HL-60/S4 (cell line): ENCODE results near the gene ARF4.
"Not testable (repeated sequence)": the region's sequence is repeated elsewhere in the genome, so short reads cannot be mapped to it uniquely, and the experiment has no call there.

ENCODE experiments used
- in situ Hi-C: fragments of 300-500 bp; cut with MboI; formaldehyde crosslinking; loops from 2 replicates; pipeline ENCODE4 v1.14.3; 2022; ENCODE audit warnings: low sequenced_read_pairs

ARF4 gene

DNA sequence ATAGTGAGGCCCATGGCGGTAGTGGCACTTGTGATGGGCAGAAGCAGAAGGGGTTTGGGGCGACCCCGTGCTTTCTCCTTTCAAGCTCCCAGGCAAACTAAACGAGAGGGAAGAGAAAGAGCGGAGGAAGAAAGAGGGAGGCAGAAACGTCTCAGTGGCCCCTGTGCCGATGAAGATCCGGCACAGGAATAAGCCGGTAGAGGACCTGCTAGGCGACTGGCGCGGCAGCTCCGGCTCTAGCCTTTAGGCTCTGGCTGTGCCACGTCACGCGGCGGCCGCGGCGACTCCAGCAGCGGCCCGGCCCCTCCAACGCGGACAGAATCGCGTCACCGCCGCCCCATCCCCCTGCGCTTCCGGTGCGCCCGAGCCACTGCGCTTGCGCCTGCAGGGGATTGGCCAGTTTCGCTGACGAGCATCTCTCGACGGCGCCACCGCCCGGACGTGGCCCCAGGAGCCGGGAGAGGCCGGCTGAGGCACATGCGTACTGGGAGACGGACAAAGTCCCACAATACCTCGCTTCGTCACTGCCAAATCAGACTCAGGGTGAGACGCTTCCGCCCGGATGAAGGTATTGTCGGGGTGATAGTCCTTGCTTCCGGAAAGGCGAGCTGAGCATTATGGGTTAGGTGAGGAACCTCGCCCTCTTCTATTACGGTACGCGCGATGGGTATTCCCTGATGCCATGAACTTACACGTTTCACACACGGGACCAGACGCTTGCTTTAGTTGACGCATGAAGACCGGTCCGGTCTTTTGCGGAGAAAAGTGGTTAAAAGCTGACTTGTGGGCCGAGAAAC lies at the start of gene ARF4:
Gene ARF4, minus strand, starts transcription at position 218 of the 797 bp plus-strand sequence. Its CDS starts 204 bp downstream, at position 14.
- in situ Hi-C loops = no loop called here

DNA sequence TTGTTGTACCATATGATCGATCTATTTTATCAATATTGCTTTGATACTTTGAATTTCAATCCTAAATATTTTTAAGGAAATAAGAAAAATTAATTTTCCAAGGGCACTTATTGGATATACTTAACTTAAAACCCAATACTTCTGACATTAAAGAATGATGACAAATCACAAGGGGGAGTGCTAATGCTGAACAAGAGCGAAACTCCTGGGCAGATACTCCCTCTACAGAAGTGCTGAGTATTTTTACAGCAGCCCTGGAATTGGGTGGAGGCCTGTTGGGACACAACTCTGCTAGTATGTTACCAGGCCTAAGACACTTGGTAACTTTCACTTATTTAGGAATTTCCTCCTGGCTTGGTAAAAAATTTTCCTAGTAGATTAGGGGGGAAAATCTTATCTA lies 49.6 kb upstream of the ARF4 start:
- in situ Hi-C loops = no loop called here

DNA sequence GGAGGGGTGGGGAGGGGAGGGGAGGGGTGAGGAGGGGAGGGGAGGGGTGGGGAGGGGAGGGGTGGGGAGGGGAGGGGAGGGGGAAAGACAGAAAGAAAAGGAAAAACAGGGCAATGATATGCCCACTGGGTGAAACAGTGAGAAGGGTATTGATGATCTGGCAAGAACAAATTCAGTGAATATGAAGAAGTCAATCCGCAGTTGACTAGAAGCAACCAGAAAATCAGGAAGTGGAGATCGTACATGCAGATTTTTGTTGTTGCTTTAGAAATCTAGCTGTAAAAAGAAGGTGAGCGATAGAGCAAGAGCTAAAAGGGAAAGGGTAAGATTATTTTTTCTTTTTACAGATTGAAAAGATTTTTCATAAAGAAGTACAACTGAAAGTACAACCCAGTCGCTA lies 47.6 kb upstream of the ARF4 start:
- in situ Hi-C loops = no loop called here

DNA sequence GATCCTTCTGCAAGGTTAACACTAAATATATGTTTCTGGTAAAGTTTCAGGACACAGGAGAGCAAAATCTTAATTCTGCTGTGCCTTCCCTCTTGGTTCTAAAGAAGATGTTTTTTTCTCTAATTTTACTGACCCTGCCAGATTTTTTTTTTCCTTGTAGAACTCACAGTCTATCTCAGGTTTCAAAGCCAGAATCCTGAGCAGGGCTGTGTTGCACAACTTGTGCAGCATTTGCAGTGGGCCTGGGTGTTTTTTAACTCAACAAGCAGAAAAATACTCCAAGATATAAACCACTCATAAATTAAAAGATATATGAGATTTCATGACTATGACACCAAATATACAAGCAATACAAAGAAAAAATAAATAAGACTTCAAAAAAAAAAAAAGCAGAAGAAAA lies 40.2 kb upstream of the ARF4 start:
- in situ Hi-C loops = no loop called here

DNA sequence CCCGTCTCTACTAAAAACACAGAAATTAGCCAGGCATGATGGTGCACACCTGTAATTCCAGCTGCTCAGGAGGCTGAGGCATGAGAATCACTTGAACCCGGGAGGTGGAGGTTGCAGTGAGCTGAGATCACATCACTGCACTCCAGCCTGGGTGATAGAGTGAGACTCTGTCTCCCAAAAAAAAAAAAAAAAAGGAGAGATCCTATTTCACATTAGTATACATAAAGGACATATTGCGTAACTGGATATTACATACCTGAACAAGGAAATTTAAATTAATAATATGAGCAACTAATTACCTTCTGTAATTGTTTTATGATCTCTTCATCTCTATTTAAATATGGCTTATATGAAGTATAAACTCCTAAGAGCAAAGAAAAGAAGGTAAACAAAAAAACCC lies 37.1 kb upstream of the ARF4 start:
- in situ Hi-C loops = not testable (repeated sequence)

DNA sequence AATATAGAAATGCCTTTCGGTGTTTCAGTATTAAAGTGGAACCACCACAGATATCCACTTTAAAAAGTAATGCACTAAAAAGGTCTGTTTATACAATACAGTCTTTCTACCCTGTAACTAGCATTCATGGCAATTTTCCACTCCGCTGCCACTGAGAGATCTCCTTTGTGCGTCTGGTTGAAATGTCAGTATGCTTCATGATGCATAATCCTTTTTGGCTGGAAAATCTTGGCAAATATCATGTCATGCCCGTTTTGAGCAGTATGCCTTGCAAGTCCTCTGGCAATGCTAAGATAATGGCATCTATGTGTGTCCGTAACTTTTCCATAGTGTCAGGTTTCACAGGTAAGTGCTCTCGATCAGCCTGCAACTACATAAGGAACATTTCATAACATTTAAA lies 30.8 kb upstream of the ARF4 start:
- in situ Hi-C loops = no loop called here

DNA sequence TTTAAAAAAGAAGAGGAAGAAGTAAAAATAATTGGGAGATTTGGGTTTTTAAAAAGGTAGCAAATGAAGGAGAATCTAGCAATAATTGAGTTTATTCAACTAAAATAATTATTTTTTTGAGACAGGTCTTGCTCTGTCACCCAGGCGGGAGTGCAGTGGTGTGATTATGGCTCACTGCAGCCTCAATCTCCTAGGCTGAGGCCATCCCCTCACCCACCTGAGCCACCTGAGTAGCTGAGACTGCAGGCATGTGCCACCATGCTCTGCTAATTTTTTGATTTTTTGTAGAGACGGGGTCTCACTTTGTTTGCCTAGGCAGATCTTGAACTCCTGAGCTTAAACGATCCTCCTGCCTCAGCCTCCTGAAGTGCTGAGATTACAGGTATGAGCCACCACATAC lies 27.7 kb upstream of the ARF4 start:
- in situ Hi-C loops = no loop called here

DNA sequence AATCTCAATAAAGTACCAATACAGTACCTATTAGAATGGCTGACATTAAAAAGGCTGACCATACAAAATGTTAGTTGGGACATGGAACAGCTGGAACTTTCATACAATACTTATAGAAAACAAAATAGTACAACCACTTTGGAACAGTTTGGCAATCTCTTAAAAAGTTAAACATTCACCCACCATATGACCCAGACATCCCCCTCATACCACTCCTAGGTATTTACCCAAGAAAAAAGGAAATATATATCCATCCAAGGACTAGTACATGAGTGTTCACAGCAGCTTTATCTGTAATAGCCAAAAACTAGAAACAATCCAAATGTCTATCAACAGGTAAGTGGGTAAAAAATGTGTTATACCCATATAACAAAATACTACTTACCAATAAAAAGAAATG lies 25.2 kb upstream of the ARF4 start:
- in situ Hi-C loops = no loop called here

DNA sequence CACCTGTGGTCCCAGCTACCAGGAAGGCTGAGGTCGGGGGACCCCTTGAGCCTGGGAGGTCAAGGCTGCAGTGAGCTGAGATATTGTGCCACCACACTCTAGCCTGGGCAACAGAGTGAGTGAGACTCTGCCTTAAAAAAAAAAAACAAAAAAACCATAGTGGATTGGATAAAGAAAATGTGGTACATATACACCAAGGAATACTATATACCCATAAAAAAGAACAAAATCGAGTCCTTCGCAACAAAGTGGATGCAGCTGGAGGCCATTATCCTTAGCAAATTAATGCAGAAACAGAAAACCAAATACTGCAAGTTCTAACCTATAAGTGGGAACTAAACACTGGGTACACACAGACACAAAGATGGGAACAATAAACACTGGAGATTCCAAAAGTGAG lies 20.6 kb upstream of the ARF4 start:
- in situ Hi-C loops = no loop called here

DNA sequence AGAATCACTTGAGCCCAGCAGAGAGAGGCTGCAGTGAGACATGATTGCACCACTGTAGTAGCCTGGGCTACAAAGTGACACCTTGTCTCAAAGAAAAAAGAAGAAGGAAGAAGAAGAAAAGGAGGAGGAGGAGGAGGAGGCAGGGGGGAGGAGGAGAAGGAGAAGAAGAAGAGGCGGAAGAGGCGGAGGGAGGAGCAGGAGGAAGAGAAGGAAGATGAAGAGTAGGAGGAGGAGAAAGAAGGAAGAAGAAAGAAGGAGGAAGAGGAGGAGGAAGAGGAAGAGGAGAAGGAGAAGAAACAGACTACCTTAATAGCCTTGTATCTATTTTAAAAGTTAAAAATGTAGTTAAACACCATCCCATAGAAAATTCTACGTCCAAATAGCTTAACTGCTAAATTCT lies 19.1 kb upstream of the ARF4 start:
- in situ Hi-C loops = no loop called here

DNA sequence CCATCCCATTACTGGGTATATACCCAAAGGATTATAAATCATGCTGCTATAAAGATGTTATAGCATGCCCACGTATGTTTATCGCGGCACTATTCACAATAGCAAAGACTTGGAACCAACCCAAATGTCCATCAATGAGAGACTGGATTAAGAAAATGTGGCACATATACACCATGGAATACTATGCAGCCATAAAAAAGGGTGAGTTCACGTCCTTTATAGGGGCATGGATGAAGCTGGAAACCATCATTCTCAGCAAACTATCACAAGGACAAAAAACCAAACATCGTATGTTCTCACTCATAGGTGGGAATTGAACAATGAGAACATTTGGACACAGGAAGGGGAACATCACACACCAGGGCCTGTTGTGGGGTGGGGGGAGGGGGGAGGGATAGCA lies 14.7 kb upstream of the ARF4 start:
- in situ Hi-C loops = not testable (repeated sequence)

DNA sequence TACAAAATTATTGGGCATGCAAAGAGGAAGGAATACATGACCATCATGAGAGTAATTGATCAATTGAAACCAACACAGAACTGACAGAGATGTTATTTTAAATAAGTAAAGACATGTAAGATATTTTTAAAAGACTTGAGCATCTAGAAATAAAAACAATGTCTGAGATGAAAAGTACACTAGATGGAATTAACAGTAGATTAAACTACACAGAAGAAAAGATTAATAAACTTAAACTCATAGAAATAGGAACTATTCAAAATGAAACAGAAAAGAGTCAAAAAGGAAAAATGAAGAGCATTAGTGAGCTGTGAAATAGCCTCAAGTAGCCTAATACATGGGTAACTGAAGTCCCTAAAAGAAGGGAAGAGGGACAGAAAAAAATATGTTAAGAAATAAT lies 8.5 kb upstream of the ARF4 start:
- in situ Hi-C loops = no loop called here

DNA sequence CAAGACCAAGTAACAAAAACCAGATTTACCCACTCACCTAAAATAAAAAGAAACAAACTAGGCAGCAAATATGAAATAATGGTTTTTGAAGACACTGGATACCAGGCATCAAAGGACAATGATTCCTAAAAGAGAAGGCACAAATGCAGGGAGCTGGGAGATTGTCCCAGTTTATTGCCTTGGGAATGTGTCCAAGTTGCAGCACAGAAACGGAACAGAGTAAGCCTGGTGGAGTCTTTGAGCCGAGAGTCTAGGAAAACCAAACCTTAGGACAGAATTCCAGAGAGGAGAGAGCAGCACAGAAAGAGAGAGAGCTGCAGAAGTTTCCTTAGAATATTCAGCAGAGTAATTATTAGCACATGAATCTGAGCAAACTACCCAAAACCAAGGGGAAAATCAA lies 7.8 kb upstream of the ARF4 start:
- in situ Hi-C loops = no loop called here

DNA sequence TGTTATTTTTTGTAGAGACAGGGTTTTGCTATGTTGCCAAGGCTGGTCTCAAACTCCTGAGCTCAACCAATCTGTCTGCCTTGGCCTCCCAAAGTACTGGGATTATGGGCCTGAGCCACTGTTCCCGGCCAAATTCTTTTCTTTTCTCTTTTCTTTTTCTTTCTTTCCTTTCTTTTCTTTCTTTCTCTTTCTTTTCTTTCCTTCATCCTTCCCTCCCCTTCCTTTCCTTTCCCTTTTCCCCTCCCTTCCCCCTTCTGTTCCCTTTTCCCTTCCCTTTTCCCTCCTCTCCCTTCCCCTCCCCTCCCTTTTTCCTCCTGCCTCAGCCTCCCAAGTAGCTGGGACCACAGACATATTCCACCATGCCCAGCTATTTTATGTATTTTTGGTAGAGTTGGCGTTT lies 3.1 kb upstream of the ARF4 start:
- in situ Hi-C loops = no loop called here

DNA sequence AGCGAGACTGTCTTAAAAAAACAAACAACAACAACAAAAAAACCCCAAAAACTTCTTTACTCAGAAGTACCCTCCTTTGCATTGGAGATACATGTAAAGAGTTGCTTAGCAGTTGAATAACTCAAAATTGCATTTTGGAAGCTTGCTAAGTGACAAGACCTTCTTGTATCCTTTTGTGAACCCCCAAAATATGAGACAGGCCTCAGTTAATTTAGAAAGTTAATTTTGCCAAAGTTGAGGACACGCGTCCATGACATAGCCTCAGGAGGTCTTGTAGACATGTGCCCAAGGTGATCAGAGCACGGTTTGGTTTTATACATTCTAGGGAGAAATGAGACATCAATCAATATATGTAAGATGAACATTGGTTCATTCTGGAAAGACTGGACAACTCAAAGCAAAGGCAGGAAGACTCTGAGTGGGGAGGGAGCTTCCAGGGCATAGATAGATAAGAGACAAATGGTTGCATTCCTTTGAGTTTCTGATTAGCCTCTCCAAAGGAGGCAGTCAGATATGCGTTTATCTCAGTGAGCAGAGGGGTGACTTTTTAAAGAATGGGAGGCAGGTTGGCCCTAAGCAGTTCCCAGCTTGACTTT lies 1.7 kb upstream of the ARF4 start:
- in situ Hi-C loops = no loop called here

DNA sequence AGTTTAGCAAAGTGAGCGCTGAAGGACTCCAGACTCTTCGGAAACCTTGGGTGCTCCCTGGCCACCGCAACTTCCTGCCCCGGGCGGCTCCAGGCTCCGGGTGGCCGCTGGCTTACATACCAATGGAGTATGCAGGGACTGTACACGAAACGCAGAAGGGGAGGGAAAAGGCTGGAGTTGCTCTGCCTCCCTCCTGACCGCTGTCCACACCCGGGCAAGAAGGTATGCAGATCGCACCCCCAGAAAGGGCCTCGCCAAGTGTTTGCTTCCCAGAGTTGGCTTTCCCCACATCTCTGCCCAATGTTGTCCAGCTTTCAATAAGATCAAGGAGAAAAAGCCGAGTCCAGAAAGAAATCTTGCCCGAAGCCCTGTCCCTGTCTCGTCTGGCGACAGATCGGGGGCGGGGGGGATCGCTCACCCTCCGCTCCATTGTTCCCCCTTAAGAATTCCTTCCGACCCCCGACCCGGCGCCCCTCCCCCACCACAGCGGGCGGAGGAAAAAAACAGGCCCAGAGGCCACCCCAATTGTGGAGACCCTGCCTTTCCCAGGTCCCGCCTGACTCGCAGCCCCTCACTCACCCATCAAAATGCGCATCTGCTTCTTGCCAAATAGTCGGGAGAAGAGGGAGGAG lies 533 bp downstream of the ARF4 start:
- in situ Hi-C loops = no loop called here

DNA sequence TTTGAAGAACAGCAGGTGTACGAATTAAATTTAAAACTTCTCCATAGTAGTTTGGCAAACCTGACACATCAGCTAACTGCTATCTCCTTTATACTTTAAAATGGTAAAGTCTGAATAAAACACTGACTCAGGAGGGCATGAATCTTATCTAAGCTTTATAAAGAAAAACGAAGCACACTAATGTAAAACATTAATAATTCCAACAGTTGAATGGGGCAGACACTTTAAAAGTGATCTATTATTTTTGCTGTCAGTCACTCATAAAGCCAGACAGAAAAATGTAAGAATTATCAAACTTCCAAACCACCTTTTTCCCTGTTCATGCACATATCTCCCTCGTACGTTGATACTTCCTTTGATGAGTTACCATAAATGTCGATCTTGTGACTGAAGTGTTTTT lies 2.6 kb downstream of the ARF4 start:
- in situ Hi-C loops = no loop called here

DNA sequence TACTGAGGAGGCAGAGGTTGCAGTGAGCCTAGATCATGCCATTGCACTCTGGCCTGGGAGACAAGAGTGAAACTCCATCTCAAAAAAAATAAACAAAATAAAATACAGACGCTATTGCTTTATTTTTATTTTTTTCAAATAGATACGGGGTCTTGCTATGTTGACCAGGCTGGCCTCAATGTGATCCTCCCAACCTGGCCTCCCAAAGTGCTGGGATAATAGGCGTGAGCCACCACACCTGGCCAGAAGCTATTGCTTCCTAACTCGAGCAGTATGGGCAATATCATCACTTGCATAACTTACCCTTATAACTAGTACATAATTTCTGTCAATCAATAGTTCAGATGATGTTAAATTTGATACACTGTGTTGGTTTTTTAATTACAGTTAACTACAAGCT lies 3.0 kb downstream of the ARF4 start:
- in situ Hi-C loops = no loop called here

DNA sequence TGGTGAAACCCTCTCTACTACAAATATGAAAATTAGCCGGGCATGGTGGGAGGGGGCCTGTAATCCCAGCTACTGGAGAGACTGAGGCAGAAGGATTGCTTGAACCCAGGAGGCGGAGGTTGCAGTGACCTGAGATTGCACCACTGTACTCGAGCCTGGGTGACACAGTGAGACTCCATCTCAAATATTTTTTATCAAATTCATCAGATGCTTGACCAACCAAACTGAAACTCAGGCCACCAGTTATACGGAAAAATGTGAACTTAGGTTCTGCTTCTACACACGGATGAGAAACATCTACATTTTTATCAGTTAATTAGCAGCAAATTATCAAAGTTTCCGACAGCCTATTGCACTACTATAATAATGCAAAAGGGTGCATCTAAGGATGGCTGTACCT lies 4.8 kb downstream of the ARF4 start:
- in situ Hi-C loops = no loop called here

DNA sequence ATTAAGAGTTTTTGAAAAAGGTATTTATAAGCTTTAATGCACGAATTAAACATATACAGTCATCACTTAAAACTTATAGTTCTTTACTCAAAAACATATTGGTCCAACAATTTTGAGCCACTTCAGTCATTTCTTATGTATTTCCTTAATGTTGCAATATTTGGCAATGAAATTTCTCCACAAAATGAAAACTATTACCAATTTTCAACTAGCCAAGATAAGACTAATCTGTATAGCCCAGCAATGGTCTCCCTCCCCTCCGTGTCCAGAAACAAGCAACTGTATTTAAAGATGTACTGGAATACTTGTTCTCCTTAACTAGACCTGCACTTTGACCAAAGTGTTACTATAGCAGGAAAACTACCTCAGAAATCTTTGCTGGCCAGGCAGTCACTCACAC lies 9.2 kb downstream of the ARF4 start:
- in situ Hi-C loops = no loop called here

DNA sequence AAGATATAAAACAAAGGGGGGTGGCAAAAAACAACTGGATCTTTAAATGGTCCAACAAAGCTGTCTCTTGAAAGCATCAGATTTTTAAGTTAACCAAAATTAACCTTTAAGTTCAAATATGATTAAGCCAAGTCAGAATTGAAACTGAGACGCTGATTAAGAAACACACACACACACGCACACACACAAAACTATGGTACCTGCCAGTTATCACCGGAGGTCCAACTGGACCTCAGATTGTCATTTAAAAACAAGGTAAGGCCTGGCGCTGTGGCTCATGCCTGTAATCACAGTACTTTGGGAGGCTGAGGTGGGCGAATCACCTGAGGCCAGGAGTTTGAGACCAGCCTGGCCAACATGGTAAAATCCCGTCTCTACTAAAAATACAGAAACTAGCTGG lies 10.4 kb downstream of the ARF4 start:
- in situ Hi-C loops = no loop called here

DNA sequence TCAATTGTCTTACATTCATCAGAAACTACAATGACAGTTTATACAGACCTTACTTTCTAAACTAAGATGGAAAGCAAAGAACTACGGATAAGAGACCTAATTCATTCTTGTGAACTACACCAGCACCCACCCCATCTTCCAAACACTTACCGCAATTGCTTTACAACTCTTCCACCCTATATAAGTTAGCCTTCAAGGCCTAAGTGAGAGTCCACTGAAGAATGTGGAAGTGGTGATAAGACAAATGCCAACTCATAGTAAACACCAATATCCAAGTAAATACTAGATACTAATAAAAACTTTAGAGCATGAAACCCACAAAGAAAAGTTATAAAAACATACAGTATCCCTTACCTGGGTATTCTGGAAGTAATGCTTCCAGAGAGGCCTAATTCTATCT lies 13.6 kb downstream of the ARF4 start:
- in situ Hi-C loops = no loop called here
